Measurements from ENCODE around the gene HNF1B.

Gene HNF1B

GRCh38 chr17:37761059-37761458 lies 16.2 kb upstream of the HNF1B start:
- no peak for DNase-seq (ENCODE audit: low spot score)

- no peak for DNase-seq (ENCODE audit: low spot score)
These were observed 14.3 kb upstream of the HNF1B start for GRCh38 chr17:37759014-37759637.

DNA sequence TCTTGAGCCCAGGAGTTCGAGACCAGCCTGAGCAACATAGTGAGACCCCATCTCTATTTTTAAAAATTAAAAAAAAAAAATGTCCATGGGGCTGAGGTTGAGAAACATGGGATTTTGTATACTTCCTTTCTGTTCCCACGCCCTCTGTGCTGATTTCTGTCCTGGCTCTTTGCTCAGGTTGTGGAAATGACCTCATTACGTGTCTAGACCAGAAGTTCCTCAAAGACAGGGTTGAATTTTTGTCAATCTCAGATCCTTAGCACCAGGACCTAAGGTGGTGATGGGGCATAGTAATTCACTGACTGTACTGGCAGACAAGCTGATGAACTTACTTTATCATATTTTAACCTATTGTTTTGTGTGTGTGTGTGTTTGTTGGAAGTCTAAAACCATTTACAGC lies 11.2 kb upstream of the HNF1B start:
- DNase-seq (ENCODE audit: low spot score): no peak

DNA sequence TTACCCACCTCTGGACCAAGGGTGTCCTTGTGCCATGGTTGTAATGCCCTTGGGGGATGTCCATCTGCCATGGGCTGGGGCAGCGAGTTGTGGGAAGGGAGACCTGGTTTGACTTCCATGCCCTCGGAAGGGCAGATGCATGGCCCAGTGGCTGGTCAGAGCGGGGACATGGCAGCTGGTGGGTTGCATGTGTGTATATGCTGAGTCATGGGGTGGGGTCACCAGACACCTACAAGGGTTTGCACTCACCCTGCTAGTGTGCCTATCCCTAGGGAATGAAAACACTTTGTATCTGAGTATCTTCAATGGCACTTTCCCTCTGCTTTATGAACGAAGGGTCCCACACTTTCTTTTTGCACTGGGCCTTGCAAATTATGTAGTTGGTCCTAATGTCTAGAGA lies 10.6 kb upstream of the HNF1B start:
- no peak for DNase-seq (ENCODE audit: low spot score)

GRCh38 chr17:37754363-37754762 lies 9.5 kb upstream of the HNF1B start:
- DNase-seq (ENCODE audit: low spot score): no peak

DNA sequence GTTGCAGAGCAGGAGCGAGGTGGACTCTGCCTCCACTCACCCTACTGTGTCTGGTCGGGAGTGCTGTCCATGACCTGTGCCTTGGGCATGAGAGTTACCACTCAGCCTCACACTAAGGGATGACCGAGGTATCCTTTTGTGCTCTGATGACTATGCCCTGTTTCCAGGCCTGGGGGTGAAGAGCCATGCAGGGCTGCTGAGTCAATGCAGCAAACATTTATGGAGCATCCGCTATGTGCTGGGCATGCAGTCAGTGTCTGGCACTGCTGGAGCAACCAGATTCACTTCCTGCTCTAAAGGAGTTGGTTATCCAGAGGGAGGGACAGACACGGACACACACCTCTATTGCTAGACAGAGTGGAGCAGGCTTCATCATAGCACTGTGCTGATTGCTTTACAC lies 7.6 kb upstream of the HNF1B start:
- DNase-seq (ENCODE audit: low spot score): no peak

DNA sequence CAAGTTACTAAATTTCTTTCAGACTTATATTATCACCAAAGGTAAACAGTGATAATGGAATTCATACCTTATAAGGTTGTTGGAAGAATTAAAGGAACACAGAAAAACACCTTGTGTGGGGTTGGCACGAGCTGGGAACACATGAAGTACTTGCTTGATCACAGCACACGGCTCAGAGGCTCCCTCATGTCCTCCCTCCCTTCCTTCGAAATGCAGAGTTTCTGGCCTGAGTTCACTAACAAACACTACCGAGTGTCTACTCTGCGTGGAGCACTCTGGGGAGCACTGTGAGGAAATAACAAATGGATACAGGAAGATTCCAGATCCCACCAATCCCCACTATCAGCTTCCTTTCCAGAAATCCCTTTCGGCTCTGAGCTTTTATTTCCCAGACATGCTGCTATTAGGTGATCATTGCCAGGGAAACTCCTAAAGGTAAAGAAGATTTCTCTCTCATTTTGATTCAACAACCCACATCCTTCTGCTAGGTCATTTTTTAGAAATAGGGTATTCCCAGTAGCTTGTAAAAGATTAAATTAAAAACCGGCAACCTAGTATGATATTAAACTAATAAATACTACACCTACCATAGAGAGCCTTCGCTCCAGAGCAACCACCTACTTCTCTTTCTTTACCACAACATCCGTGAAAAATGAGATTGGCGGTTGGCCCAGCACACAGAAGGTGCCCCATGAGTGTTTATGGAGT lies 6.1 kb upstream of the HNF1B start:
- DNase-seq (ENCODE audit: low spot score): no peak

DNA sequence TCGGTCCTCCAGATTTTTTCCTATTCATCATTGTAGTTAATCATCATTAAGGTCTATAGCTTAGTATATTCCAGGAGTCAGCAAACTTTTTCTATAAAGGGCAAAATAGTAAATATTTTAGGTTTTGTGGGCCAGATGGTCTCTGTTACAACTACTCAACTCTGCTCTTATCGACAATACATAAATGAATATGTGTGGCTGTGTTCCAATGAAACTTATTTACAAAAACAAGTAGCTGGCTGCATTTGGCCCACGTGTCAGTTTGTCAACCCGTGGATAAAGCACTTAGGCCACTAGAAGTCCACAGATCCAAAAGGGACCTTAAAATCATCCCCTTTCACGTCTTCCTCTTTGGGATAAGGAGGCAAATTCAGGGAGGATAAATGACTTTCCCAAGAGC lies 5.4 kb upstream of the HNF1B start:
- DNase-seq (ENCODE audit: low spot score): no peak

DNA sequence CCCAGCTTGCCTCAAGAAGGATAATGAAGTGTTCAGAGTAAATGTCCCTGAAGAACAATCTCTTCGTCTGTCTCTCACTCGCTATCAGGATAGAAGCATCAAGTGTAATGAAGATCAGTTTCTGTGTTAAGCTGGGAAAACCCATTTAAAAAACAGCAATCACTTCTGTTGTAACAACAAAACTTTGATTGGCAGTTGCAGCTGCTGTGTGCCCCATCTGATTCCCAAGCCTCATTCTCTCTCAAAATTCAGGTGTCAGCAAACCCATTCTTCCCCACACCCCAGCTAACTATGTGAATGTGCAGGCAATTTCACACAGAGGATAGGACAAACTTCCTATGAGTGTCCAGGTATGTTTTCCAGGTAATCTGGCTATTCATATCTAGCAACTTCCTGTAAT lies 2.4 kb upstream of the HNF1B start:
- no peak for DNase-seq (ENCODE audit: low spot score)

GRCh38 chr17:37746617-37747016 lies 1.8 kb upstream of the HNF1B start:
- no peak for DNase-seq (ENCODE audit: low spot score)

GRCh38 chr17:37745801-37746426 lies 1.1 kb upstream of the HNF1B start:
- no peak for DNase-seq (ENCODE audit: low spot score)

- no peak for DNase-seq (ENCODE audit: low spot score)
These were observed 279 bp downstream of the HNF1B start for GRCh38 chr17:37744633-37744927.

DNA sequence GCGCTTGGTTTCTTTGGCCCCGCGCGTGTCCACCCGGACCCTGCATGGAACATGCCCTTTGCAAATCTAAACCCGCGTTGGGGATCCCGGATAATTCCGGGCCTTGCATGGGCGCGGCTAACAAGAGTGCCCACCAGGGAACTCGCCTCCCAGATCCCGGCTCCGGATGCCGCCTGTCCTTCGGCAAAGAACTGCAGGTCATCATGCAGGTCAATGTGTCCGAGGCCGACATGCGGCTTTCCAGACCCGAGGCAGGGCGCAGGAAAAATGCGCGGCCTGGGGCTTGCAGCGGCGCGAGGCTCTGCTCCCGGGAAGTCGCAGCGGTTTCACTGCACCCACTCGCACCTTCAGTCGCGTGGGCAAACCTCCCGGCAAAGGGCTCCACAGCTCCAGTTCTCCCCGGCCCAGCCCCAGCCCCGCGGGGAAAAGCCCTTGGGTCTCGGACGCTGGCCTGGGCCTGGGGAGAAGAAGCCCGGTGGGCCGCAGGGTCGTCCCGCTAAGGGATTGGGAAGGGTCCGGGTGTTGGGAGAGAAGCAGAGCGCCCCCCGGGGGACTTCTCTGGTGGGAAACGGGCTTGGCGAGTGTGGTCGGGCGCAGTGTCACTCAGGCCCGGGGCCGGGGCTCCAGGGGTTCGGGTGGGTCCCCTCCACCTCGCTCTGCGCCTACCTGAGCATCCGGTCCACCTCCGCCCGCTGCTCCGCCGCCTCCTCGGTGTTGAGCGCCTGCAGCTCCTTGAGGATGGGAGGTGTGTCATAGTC lies 805 bp downstream of the HNF1B start:
- no peak for DNase-seq (ENCODE audit: low spot score)

GRCh38 chr17:37743612-37743874 lies 1.3 kb downstream of the HNF1B start:
- no peak for DNase-seq (ENCODE audit: low spot score)

DNA sequence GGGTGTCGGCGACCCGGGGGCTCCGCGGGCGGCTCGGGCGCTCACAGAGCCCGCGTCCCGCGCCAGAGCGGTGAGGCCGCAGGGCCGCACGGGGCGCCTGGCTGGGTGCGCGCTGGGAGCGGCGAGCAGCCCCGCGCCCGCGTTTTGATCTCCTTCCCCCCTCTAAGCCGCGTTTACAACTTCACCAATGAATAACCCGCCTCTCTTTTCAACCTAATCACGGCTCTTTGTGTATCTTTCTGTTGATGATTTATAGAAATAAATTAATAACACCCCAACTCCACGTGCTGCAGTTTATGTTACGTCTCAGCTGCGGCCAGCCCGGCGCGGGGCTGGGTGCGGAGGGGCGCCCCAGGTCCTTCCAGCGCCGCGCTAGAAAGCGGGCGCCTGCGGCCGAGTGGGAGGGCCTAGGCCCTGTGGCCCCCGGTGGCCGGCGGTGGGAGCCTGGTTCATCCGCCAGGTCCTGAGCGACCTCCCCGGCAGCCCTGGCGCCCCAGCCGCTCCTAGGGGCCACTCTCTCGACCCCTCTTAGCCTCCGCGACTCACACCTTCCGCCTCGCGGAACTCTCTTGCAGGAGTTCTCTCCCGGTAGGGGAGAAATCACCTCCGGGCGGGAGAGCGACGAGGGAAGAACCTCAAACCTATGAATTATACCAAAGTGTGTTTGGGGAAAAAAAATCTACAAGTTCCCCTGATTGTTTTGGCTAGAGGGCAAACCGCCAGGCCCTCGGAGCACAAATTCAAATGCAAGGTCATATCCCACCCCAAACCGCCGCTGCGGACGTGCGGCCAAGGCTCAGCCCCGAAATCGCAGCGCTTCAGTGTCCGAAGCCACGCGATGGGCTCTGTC lies 1.9 kb downstream of the HNF1B start:
- no peak for DNase-seq (ENCODE audit: low spot score)

DNA sequence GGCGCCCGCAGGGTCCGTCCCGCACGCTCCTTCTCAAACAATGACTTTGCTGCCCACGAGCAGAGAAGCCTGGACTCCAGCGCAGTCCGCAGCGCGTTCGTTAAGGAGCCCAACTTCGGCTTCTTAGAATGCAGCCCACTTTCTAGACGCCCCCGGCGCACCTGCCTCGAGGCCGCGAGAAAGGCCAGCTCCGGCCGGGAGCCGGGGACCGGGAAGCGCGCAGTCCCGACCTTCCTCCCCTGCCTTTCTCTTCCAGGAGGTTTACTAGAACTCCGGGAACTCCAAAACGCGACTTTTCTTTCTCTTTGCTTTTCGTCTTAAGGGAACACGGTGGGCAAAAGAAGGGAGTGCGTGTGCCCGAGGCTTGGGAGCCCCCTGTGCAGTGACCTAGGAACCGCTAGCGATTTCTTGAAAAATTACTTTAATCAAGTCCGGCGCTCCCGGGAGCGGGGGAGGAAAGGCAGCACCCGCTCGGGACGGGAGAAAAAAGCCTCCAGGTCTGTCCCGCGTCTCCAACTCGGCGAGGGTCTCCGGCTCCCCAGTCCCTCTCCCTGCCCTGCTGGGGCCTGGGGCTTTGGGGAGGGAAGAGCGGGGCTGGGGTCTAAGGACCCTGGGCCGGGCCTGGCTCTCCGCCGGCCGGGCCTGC lies 2.6 kb downstream of the HNF1B start:
- DNase-seq (ENCODE audit: low spot score): no peak

DNA sequence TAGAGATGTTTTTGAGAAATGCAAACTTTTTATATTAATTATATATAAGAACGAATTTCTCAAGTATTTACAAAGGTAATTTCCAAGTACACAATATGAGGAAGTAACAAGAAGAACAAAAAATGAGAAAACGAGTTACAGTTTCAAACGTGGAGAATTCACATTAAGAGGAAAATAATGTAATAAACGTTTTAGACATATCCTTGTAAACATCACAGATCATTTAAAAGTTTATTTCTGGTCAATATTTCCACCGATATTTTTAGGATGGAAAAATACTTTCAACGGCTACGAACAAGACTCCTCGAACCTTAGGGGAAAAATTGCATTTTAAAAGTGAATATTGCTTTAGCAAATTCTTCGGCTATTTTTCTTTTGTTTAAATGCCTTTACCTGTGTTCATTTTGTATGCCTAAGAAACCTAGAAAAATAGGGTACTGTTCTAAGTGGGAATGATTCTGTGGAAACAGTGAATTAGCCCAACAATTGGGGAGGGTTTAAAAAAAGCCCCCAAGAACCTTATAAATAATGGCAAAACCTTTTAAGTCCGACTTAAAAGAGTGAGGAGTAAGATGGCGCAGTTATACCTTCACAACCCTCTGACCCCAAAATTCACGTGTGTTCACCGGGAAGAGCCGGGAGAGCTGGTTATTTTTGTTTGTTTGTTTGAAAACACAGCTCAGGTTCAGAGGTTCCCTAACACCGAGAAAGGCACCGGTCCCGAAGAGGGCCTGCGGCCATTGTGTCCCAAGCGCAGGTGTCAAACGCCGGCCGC lies 3.3 kb downstream of the HNF1B start:
- no peak for DNase-seq (ENCODE audit: low spot score)

DNA sequence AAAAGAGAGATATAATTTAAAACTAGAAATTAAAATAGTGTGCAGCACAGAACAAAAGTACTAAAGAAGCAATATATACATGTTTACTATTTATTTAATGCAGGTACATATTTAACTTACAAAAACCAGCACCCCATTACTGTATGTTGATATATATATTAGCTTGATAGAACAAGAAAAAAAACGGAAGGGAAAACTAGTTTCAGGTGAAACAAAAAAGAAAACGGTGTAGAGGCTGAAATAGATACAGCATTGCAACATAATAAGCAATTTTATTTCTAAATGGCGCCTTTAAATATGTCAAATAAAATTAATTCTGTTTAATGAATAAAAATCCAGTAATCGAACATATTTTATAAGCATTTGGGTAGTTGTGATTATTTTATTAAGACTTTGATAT lies 3.9 kb downstream of the HNF1B start:
- no peak for DNase-seq (ENCODE audit: low spot score)

DNA sequence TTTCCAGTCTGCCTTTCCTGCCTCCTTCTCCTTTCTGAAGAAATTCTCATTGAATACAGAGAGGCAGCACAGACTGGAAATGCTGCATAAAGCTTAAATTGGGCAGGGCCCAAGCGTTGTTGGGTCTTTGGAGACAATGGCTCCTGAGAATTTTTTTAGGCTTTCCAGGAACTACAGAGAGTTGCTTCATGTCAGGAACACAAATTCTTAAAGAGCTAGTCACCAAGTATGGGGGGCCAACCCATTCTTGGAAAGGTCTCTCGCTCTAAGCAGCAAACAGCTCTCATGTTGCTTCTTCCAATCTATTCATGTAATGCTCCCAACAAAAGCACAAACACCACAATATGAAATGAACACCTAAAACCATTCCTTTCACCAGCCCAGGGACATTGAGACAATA lies 6.9 kb downstream of the HNF1B start:
- no peak for DNase-seq (ENCODE audit: low spot score)

DNA sequence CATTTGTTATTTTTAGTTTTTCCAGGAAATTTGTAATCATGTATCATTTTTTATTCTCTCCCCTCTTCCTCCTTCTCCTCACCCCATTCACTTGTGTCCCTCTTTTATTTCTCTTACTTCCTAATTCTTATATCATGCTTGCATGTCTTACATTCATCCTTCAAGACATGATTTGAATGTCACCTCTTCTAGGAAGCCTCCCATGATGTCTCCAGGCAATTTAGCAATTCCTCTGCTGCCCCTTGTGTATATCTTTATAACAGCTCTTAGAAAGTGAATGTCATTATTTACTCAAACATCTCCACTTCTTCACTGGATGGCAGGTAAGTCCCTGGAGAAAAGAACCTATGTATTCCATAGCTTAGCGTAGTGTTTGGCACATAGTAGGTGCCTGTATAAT lies 7.8 kb downstream of the HNF1B start:
- no peak for DNase-seq (ENCODE audit: low spot score)

DNA sequence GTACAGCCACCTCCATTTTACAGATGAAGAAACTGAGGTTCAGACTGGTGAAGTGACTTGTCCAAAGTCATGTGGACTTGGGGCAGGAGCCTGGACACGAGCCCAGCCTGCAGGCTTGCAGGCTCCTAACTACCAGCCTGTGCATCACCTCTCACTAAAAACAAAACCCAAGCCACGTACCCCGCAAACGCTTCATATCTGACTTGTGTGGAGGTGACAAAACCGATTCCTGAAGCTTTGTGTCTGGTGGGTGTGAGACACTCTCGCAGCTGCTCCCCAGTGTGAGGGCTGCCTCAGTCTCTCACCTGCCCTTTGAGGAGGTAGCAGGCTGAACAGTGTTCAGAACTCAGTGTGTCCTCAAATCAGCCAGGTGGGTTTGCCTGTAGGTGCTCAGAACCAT lies 8.4 kb downstream of the HNF1B start:
- DNase-seq (ENCODE audit: low spot score): no peak
